Suprapubic skin (tissue), 4 donors: Measurements from ENCODE around the gene ACACB.

Experiments used
- CTCF ChIP-seq, 2 donors: fragments of 200-600 bp in 1 of 2; fragments of 450-650 bp in 1 of 2; sonication (generic) in 1 of 2; IDR thresholded peaks; one replicate each; pipeline ENCODE4 v1.5.1; 2016 to 2019; ENCODE audit warnings: antibody characterized with exemption in 2 of 2, mild to moderate bottlenecking in 1 of 2, moderate library complexity in 1 of 2
- EP300 ChIP-seq: sonication (generic); formaldehyde crosslinking; IDR thresholded peaks from one replicate; pipeline ENCODE4 v1.6.1; 2017; ENCODE audit warnings: antibody characterized with exemption
- POLR2A ChIP-seq, 2 donors: fragments of 450-650 bp; IDR thresholded peaks; one replicate each; pipeline ENCODE4 v1.6.1; 2017; ENCODE audit warnings: antibody characterized with exemption in 2 of 2, mild to moderate bottlenecking in 2 of 2, moderate library complexity in 2 of 2
- POLR2AphosphoS5 ChIP-seq, 3 donors: sonication (generic); formaldehyde crosslinking; IDR thresholded peaks; one replicate each; pipeline ENCODE4 v1.6.1; 2017; ENCODE audit warnings: antibody characterized with exemption in 3 of 3

- no peak for TF ChIP-seq CTCF (IDR thresholded peaks at IDR 0.05)
- no peak for TF ChIP-seq POLR2A (IDR thresholded peaks at IDR 0.05)
- TF ChIP-seq POLR2AphosphoS5 (IDR thresholded peaks at IDR 0.05): no peak
- TF ChIP-seq EP300: no peak
These were observed 30.8 kb upstream of the ACACB start for GRCh38 chr12:109085590-109085989.
